GM21360 (cell line): ENCODE results near the gene SLC27A1.
"Not testable (repeated sequence)": the region's sequence is repeated elsewhere in the genome, so short reads cannot be mapped to it uniquely, and the experiment has no call there.

Source experiments
- ATAC-seq: cut with Tn5 transposase; IDR thresholded peaks from one replicate; pipeline ENCODE4 v1.9.1; 2021; ENCODE audit warnings: mild to moderate bottlenecking, moderate library complexity; ENCODE audit not compliant: unreplicated experiment

The SLC27A1 gene

GRCh38 chr19:17486545-17487240 lies 16.4 kb downstream of the SLC27A1 start:
- ATAC-seq = no peak

DNA sequence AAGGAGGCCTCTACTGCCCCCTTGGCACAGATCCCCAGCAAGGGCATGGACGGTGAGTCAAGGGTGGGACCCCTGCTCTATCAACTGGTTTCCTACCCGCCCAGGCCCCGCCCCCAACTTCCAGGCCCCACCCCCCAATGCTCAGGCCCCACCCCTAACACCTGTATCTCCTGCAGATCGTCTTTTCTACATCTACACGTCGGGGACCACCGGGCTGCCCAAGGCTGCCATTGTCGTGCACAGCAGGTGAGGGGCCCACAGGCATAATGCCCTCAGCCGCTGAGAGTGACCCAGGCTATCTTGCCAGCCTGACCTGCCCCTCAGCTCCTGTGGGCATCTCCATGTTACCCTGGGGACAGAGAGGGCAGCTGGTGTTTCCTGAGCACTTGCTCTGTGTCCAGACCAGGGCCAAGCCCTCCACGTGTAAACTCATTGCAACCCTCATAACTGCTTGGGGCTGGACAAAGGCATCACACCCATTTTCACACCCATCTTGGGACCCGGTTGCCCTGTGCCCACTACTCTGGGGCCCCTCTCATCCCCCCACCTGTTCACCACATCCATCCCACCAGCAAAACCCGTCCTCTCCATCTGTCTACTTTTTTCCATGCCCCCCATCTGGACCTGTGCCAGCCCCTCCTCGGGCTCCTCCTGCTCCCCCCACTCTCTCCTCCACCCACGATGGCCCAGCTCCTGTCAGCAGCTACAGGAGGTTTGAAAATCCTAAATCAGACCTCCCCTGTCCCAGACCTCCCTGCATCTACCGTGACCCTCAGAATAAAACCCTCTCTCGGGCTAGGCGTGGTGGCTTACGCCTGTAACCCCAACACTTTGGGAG lies 17.2 kb downstream of the SLC27A1 start:
- no peak for ATAC-seq

DNA sequence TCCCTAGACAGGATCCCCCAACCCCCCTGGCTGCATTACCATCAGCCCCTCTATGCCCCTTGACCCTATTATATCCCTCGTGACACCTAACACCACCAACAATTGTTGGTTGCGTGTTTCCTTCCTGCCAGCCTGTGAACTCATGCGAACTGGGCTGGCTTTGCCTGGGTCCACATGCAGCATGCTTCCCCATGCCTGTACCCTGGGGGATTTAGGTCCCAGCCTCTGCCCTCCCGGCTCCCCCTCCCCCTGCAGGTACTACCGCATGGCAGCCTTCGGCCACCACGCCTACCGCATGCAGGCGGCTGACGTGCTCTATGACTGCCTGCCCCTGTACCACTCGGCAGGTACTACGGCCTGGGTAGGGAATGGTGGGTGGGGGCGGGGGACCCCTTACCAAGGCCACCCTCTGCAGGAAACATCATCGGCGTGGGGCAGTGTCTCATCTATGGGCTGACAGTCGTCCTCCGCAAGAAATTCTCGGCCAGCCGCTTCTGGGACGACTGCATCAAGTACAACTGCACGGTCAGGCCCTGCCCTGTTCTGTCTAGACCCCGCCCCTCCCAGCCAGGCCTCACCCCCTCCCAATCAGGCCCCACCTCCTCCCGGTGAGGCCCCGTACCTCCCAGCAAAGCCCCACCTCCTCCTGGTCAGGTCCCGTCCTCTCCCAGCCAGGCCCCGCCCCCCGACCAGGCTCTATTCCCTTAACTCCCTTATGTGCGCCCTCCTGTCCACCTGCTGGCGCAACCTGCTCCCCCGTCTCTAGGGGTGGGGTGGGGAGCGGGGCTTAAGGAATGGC lies 18.5 kb downstream of the SLC27A1 start:
- ATAC-seq = no peak

DNA sequence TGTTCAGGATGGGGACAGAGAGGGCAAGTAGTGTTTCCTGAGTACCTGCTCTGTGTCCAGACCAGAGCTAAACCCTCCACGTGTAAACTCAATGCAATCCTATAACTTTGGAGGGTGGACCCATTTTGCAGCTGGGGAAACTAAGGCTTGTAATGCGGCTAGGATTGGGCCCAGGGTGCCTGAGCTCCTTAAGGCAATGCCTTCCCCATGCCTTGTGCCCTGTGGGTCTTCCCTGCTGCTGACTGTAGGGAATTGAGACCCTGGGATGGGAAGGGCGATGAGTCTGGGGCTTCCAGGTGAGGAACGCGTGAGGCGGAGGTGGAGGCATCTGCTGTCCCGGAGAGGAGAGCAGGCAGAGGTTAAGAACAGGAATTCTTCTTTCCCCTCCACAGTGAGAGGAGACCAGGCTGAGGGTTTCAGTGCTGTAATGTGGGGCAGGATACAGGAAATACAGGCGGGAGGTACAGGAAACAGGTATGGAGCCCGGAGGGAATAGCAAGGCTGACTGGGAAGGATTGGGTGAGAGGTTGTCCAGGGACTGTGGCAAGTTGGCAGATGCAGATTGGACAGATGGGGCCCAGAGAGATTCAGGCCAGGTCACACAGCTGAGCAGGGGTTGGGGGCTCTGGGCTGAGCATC lies 19.2 kb downstream of the SLC27A1 start:
- ATAC-seq = no peak

DNA sequence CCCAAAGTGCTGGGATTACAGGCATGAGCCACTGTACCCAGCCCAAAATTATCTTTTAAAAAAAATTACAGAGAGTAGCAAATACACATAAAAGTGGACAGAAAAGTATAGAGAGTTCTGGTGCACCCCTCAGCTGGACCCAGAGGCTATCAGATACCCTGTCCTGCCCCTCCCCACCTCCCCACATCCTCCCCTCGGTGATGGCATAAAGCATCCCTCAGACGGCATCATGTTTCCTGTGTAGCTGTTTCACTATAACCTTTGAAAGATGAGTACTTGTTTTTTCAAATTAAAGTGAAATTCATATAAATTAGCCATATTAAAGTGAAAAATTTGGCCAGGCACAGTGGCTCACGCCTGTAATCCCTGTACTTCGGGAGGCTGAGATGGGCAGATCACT lies 20.1 kb downstream of the SLC27A1 start:
- no peak for ATAC-seq

DNA sequence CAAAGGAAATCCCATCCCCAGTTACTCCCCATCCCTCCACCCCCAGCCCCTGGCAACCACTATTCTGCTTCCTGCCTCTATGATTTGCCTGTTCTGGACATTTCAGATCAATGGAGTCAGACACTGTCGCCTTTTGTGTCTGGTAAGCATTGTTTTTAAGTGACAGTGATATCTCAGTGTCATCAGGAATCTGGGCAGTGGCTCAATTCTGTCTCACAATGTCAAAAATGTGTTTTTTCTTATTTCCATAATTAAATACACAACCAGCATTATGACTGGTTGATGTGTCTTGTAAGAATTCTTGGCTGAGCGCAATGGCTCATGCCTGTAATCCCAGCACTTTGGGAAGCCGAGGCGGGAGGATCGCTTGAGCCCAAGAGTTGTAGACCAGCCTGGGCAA lies 21.0 kb downstream of the SLC27A1 start:
- no peak for ATAC-seq

DNA sequence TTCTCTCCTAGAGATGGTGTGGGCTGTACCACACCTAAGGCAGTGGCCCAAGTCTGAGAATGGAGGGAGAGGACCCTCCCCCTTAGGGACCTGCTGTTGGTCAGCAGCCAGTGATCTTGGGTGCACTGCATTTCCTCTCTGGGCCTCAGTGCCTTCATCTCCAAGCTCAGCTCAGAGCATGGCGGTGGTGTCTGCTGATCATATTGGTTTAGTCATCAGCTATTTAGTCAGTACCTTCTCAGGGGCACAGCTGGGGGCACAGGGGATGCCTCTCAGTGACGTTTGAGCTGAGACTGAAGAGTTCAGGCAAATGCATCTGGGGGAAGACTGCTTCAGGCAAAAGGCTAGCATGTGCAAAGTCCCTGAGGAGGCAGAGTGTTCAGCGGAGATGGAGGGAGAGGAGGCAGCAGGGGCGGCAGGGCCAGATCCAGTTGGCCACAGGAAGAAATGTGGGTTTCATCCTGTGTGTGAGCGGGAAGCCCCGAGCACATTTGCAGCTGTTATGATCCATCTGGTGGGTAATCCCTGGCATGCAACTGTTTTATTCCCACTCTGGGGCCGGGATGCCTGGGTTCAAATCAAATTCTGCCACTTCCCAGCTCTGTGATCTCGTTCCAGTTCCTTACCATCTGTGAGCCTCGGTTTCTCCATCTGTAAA lies 25.4 kb downstream of the SLC27A1 start:
- no peak for ATAC-seq

DNA sequence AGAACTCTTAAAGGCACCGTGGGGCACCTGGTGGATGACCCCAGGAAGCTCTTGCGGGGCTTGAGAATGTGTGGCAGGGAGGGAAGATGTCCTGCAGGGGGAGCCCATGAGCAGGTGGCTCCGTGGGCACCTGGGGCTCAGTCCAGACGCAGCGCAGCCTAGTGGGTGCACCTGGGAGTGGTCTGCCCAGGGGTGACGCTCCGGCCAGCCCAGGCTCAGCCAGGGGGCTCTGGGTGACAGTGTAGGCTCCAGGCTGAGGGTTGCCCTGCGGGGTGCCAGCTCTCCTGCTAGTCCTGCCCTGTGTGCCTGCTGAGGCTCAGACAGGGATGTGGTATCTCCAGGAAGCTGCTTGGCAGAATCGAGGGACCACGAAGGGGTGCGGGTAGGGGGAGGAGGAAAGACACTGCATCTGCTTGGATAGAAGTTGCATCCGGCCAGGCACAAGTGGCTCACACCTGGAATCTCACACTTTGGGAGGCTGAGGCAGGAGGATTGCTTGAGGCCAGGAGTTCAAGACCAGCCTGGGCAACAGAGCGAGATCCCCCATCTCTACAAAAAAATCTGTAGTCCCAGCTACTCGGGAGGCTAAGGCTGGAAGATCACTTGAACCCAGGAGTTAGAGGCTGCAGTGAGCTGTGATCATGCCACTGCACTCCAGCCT lies 26.1 kb downstream of the SLC27A1 start:
- ATAC-seq = no peak

DNA sequence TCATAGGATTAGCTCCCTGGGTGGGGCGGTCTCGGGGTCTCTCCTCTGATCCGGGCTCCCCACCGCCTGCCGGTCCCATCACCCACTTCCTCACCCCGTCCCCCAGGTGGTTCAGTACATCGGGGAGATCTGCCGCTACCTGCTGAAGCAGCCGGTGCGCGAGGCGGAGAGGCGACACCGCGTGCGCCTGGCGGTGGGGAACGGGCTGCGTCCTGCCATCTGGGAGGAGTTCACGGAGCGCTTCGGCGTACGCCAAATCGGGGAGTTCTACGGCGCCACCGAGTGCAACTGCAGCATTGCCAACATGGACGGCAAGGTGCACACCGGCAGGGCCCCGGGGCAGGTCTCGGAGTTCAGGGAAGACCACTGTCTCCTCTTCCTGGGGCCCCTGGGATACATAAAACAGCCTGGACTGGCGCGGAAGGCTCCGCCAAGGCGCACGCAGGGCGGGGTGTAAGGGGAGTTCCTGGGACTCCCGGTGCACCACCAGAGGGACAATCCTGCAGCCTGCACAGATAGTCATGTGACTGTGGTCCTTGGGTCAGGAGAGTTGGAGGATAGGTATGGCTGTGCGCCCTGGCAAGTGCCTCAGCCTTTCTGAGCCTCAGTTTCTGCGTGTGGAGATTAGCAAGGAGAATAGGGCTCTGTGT lies 26.9 kb downstream of the SLC27A1 start:
- no peak for ATAC-seq

DNA sequence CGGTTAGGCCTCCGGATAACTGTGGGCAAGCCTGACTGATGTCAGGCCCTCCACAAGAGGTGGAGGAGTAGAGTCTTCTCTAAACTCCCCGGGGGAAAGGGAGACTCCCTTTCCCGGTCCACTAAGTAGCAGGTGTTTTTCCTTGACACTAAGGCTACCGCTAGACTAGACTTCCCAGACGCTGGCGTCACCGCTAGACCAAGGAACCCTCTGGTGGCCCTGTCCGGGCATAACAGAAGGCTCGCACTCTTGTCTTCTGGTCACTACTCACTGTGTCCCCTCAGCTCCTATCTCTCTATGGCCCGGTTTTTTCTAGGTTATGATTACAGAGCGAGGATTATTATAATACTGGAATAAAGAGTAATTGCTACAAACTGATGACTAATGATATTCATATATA lies 28.7 kb downstream of the SLC27A1 start:
- ATAC-seq = not testable (repeated sequence)

- no peak for ATAC-seq
Measured at GRCh38 chr19:17499648-17500446, 29.5 kb downstream of the SLC27A1 start.

GRCh38 chr19:17500447-17501198 lies 30.3 kb downstream of the SLC27A1 start:
- no peak for ATAC-seq

DNA sequence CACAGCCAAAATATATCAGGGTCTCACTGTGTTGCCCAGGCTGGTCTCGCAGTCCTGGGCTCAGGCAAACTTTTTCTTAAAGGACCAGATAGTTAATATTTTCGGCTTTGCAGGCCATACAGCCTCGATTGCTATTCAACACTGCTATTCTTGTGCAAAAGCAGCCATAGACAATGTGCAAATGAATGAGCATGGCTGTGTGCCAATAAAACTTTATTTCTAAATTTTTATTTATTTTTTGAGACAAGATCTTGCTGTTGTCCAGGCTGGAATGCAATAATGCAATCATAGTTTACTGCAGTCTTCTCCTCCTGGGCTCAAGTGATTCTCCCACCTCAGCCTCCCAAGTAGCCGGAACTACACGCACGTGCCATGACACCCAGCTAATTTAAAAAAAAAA lies 32.9 kb downstream of the SLC27A1 start:
- ATAC-seq = no peak

DNA sequence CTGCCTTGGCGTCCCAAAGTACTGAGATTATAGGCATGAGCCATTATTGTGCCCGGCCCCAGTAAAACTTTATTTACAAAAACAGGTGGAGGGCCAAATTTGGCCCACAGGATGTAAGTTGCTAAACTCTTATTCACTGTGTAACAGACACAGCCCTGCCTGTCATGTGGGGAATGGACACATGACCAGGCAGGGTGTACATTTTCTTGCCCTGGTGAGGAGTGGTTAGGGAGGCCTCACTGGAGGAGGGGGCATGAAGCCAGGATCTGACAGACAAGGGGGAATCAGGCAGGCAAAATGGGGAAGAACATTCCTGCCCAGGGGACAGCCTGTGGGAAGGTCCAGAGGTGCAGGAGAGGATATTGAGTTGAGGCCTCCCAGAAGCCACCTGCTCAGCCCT lies 33.7 kb downstream of the SLC27A1 start:
- ATAC-seq = no peak

DNA sequence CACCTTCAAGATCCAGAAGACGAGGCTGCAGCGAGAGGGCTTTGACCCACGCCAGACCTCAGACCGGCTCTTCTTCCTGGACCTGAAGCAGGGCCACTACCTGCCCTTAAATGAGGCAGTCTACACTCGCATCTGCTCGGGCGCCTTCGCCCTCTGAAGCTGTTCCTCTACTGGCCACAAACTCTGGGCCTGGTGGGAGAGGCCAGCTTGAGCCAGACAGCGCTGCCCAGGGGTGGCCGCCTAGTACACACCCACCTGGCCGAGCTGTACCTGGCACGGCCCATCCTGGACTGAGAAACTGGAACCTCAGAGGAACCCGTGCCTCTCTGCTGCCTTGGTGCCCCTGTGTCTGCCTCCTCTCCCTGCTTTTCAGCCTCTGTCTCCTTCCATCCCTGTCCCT lies 34.1 kb downstream of the SLC27A1 start:
- ATAC-seq = no peak

- ATAC-seq = no peak
Measured at GRCh38 chr19:17505223-17505622, 34.9 kb downstream of the SLC27A1 start.

GRCh38 chr19:17506745-17507144 lies 36.4 kb downstream of the SLC27A1 start:
- ATAC-seq = no peak

DNA sequence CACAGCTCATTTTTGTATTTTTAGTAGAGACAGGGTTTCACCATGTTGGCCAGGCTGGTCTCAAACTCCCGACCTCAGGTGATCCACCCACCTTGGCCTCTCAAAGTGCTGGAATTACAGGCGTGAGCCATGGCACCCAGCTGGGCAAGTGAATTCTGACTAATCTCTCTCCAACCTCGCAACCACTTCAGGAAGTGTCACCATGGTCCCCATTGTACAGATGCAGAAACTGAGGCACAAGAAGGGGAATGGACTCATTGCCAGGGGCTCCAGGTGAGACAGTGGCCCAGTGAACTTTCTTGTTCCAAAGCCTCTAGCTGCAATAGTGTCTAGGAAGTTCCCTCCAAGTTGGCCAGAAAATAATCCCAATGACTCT lies 38.2 kb downstream of the SLC27A1 start:
- ATAC-seq = not testable (repeated sequence)
